ENCODE measurements around the gene IRF7. TPM values are rescaled to one million over a fixed set of nuclear protein-coding genes. Genes with fewer than 3 reads are reported as not detected.

IRF7 gene
- polyA plus RNA-seq: not detected in 2 replicates

GRCh38 chr11:615504-616319, at the start of gene IRF7:
TSS of gene IRF7 (minus strand) at chr11:615950. CDS start at chr11:615364, 586 bp downstream.

GRCh38 chr11:636511-637332, 21.0 kb upstream of the IRF7 start, which contains the start of gene DRD4:
TSS of gene DRD4 (plus strand) at chr11:637269. CDS start at chr11:637305, 36 bp downstream.

GRCh38 chr11:626475-627307, 10.9 kb upstream of the IRF7 start, which contains the start of gene SCT:
TSS of gene SCT (minus strand) at chr11:627181. CDS start at chr11:627143, 38 bp downstream.

GRCh38 chr11:624705-625635, 9.2 kb upstream of the IRF7 start, which contains the start of gene CDHR5:
TSS of gene CDHR5 (minus strand) at chr11:624955. CDS start at chr11:624902, 53 bp downstream.

GRCh38 chr11:575996-576768, 39.6 kb downstream of the IRF7 start, which contains the start of gene PHRF1:
TSS of gene PHRF1 (plus strand) at chr11:576470. CDS start at chr11:581513, 5,043 bp downstream.

Other genes starting within 250 kb of the IRF7 start
- gene B4GALNT4, start 246.5 kb downstream of the IRF7 start, polyA plus RNA-seq: 0.56 and 5.0 TPM in 2 replicates
- not detected in 2 replicates for gene PKP3, start 221.7 kb downstream of the IRF7 start, polyA plus RNA-seq
- 3.0 TPM in 2 replicates for gene SIGIRR, start 201.0 kb downstream of the IRF7 start, polyA plus RNA-seq
- not detected in 2 replicates for gene ANO9, start 173.9 kb downstream of the IRF7 start, polyA plus RNA-seq
- gene PTDSS2, start 165.7 kb downstream of the IRF7 start, polyA plus RNA-seq: 2.3 and 3.5 TPM in 2 replicates
- 12.8 and 13.2 TPM in 2 replicates for gene RNH1, start 108.7 kb downstream of the IRF7 start, polyA plus RNA-seq
- gene HRAS, start 80.4 kb downstream of the IRF7 start, polyA plus RNA-seq: 19.5 and 37.7 TPM in 2 replicates
- 0.13 TPM in 1 of 2 replicates, not detected in the other for gene LRRC56, start 78.4 kb downstream of the IRF7 start, polyA plus RNA-seq
- gene LMNTD2, start 55.2 kb downstream of the IRF7 start, polyA plus RNA-seq: not detected in 2 replicates
- 1.6 and 3.9 TPM in 2 replicates for gene RASSF7, start 55.0 kb downstream of the IRF7 start, polyA plus RNA-seq
- 0.19 and 0.35 TPM in 2 replicates for gene PHRF1, start 39.5 kb downstream of the IRF7 start, polyA plus RNA-seq
- gene CDHR5, start 9.0 kb upstream of the IRF7 start, polyA plus RNA-seq: not detected in 2 replicates
- not detected in 2 replicates for gene SCT, start 11.2 kb upstream of the IRF7 start, polyA plus RNA-seq
- gene DRD4, start 21.3 kb upstream of the IRF7 start, polyA plus RNA-seq: not detected in 2 replicates
- gene DEAF1, start 79.3 kb upstream of the IRF7 start, polyA plus RNA-seq: 10.8 and 19.0 TPM in 2 replicates
- gene TMEM80, start 79.9 kb upstream of the IRF7 start, polyA plus RNA-seq: 31.2 and 39.5 TPM in 2 replicates
- 73.8 and 170 TPM in 2 replicates for gene EPS8L2, start 90.3 kb upstream of the IRF7 start, polyA plus RNA-seq
- gene TALDO1, start 131.5 kb upstream of the IRF7 start, polyA plus RNA-seq: 40.4 and 72.7 TPM in 2 replicates
- 1.9 and 5.7 TPM in 2 replicates for gene GATD1, start 161.5 kb upstream of the IRF7 start, polyA plus RNA-seq
- gene CEND1, start 174.1 kb upstream of the IRF7 start, polyA plus RNA-seq: 14.7 and 20.2 TPM in 2 replicates
- 4.6 and 6.6 TPM in 2 replicates for gene SLC25A22, start 182.3 kb upstream of the IRF7 start, polyA plus RNA-seq
- gene PIDD1, start 189.3 kb upstream of the IRF7 start, polyA plus RNA-seq: 0.95 and 0.99 TPM in 2 replicates
- 295 and 369 TPM in 2 replicates for gene RPLP2, start 194.0 kb upstream of the IRF7 start, polyA plus RNA-seq
- gene PNPLA2, start 203.0 kb upstream of the IRF7 start, polyA plus RNA-seq: 0.77 and 3.1 TPM in 2 replicates
- gene CRACR2B, start 212.0 kb upstream of the IRF7 start, polyA plus RNA-seq: not detected in 2 replicates
- 6.6 and 8.6 TPM in 2 replicates for gene CD151, start 217.0 kb upstream of the IRF7 start, polyA plus RNA-seq
- gene POLR2L, start 226.6 kb upstream of the IRF7 start, polyA plus RNA-seq: 181 and 206 TPM in 2 replicates
- gene TSPAN4, start 226.9 kb upstream of the IRF7 start, polyA plus RNA-seq: not detected in 2 replicates

All from Purkinje cell (primary cell).